ENCODE data around the gene SHISA8. TPM values are rescaled to one million over a fixed set of nuclear protein-coding genes. Genes with fewer than 3 reads are reported as not detected.

The SHISA8 gene
- total and polyA plus RNA-seq, 2 of the 13 experiments (the other 11 are each of a cell fraction or from before 2014, with no cell fraction given) = not detected

DNA sequence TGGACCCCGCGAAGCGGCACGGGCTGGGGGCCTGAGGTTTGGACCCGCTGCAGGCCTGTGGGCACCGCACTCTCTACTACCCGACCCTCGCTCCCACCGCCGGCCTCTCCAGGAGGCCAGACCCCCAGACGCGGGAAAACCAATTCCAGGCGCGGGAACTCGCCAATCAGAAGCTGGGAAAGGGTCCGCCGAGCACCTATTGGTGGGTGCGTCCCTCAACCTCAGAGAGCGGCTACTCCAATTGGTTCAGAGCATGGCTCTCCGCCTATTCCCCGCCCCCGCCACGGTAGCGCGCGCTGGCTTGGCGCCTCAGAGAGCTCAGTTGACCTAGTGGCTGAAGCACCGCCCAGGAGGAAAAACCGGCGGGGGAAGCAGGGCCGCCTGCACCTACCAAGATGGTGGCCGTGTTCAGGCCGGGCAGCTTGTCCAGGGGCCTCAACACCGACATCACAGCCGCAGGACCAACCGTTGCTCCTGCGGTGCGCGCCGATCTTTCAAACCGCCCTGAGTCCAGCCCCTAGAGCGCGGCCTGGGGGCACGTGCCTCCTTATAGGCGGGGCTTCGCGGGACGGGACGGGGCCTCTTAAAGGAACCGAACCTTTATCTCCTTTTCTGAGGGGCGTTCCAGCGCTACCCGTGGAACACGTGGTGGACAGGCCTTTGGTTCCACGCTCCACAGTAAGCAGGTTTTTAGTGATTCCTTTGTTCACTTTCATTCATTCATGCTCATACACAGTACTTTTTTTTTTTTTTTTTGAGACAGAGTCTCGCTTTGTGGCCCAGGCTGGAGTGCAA, 32.0 kb upstream of the SHISA8 start, which contains the start of gene CENPM (continued):
- TF ChIP-seq, protein P1, sequence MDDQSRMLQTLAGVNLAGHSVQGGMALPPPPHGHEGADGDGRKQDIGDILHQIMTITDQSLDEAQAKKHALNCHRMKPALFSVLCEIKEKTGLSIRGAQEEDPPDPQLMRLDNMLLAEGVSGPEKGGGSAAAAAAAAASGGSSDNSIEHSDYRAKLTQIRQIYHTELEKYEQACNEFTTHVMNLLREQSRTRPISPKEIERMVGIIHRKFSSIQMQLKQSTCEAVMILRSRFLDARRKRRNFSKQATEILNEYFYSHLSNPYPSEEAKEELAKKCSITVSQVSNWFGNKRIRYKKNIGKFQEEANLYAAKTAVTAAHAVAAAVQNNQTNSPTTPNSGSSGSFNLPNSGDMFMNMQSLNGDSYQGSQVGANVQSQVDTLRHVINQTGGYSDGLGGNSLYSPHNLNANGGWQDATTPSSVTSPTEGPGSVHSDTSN (CRISPR knock-in tag; IDR thresholded peaks at IDR 0.05; ENCODE audit: borderline replicate concordance) = peak; percentile 82; the same call in 1 of the 2 replicates
- TF ChIP-seq SNAPC5 (CRISPR knock-in tag; IDR thresholded peaks at IDR 0.05; ENCODE audit: borderline replicate concordance) (peak; percentile 84; the same call in 1 of the 2 replicates), ZNF292 (CRISPR knock-in tag; IDR thresholded peaks at IDR 0.05; ENCODE audit: borderline replicate concordance, low read depth) (no peak), JUN (CRISPR knock-in tag; IDR thresholded peaks at IDR 0.05) (0 out of 2 replicates have a peak, but pooled peaks have one; percentile 82), STAG1 (CRISPR knock-in tag; IDR thresholded peaks at IDR 0.05) (no peak), ZNF674 (CRISPR knock-in tag; IDR thresholded peaks at IDR 0.05; ENCODE audit: low read depth) (no peak), ZFAT (CRISPR knock-in tag; conservative IDR thresholded peaks at IDR 0.05) (no peak), MIXL1 (CRISPR knock-in tag; IDR thresholded peaks at IDR 0.05) (no peak), ZC3H4 (CRISPR knock-in tag; IDR thresholded peaks at IDR 0.05; ENCODE audit: borderline replicate concordance) (no peak), EZH2 (conservative IDR thresholded peaks at IDR 0.05; ENCODE audit: low read depth, low read length) (no peak), MXD3 (CRISPR knock-in tag; IDR thresholded peaks at IDR 0.05) (peak; percentile 89; the same call in 1 of the 2 replicates), ZSCAN30 (CRISPR knock-in tag; IDR thresholded peaks at IDR 0.05) (no peak), ZFP90 (CRISPR knock-in tag; IDR thresholded peaks at IDR 0.05; ENCODE audit: borderline replicate concordance) (peak; percentile 89; the same call in 1 of the 2 replicates), KAT7 (CRISPR knock-in tag; IDR thresholded peaks at IDR 0.05; ENCODE audit: borderline replicate concordance) (no peak), DNMT1 (CRISPR knock-in tag; IDR thresholded peaks at IDR 0.05) (no peak), HDAC1 (CRISPR knock-in tag; IDR thresholded peaks at IDR 0.05) (peak; percentile 95), TAF1 (CRISPR knock-in tag; IDR thresholded peaks at IDR 0.05) (peak; percentile 65), NFYC (CRISPR knock-in tag; IDR thresholded peaks at IDR 0.05) (peak; percentile 96), RBAK (CRISPR knock-in tag; IDR thresholded peaks at IDR 0.05) (no peak), NCOR1 (IDR thresholded peaks at IDR 0.05; ENCODE audit: borderline replicate concordance, low read length) (no peak), ZNF720 (CRISPR knock-in tag; IDR thresholded peaks at IDR 0.05) (no peak), PHF20 (CRISPR knock-in tag; IDR thresholded peaks at IDR 0.05) (peak; percentile 36; the same call in 1 of the 2 replicates), ZNF550 (CRISPR knock-in tag; IDR thresholded peaks at IDR 0.05; ENCODE audit: borderline replicate concordance) (no peak), ZNF773 (CRISPR knock-in tag; IDR thresholded peaks at IDR 0.05; ENCODE audit: borderline replicate concordance) (no peak), BORCS8-MEF2B (CRISPR knock-in tag; IDR thresholded peaks at IDR 0.05) (peak; percentile 89)
- TF ChIP-seq, protein P2, sequence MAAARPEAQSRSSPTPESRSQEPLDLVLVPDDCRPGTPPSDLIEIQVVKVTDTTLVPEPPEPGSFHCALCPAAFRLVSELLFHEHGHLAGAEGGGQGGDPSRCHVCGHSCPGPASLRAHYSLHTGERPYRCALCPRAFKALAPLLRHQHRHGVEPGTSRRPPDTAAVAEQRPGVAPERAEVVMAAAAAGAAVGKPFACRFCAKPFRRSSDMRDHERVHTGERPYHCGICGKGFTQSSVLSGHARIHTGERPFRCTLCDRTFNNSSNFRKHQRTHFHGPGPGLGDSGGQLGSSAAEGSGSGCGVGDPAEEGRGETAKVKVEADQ (CRISPR knock-in tag; IDR thresholded peaks at IDR 0.05; ENCODE audit: borderline replicate concordance) = peak; percentile 95
- TF ChIP-seq, protein P3, sequence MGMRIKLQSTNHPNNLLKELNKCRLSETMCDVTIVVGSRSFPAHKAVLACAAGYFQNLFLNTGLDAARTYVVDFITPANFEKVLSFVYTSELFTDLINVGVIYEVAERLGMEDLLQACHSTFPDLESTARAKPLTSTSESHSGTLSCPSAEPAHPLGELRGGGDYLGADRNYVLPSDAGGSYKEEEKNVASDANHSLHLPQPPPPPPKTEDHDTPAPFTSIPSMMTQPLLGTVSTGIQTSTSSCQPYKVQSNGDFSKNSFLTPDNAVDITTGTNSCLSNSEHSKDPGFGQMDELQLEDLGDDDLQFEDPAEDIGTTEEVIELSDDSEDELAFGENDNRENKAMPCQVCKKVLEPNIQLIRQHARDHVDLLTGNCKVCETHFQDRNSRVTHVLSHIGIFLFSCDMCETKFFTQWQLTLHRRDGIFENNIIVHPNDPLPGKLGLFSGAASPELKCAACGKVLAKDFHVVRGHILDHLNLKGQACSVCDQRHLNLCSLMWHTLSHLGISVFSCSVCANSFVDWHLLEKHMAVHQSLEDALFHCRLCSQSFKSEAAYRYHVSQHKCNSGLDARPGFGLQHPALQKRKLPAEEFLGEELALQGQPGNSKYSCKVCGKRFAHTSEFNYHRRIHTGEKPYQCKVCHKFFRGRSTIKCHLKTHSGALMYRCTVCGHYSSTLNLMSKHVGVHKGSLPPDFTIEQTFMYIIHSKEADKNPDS (CRISPR knock-in tag; IDR thresholded peaks at IDR 0.05) = peak; percentile 70; the same call in 1 of the 2 replicates

Data from HepG2 (cell line).